ENCODE measurements around the gene SUSD1. TPM values are rescaled to one million over a fixed set of nuclear protein-coding genes. Genes with fewer than 3 reads are reported as not detected.

SUSD1 gene
- total RNA-seq, 1 donor: 14.5 TPM

- no peak overlapping the region for H3K4me3 ChIP-seq (ENCODE audit: insufficient read depth, low read length)
- H3K79me2 ChIP-seq (ENCODE audit: insufficient read depth, low read length): no peaks in the 10 kb centered on the region
- H2AFZ ChIP-seq (ENCODE audit: low read length): peak overlapping the region; percentile 29
- TF ChIP-seq CTCF (IDR thresholded peaks at IDR 0.05; ENCODE audit: extremely low read depth, low read depth, low read length): no peak
- no peaks in the 10 kb centered on the region for H4K20me1 ChIP-seq (ENCODE audit: insufficient read depth, low read length)
- peaks cover 7% of the 10 kb centered on the region for H3K4me1 ChIP-seq (ENCODE audit: insufficient read depth, low read length)
- no peak overlapping the region for H3K4me2 ChIP-seq (ENCODE audit: insufficient read depth, low read length)
- no peaks in the 10 kb centered on the region for H3K27me3 ChIP-seq (ENCODE audit: insufficient read depth, low read length)
- H3K36me3 ChIP-seq (ENCODE audit: insufficient read depth, low read length): no peaks in the 10 kb centered on the region
- no peak overlapping the region for H3K27ac ChIP-seq (ENCODE audit: low read depth, low read length)
- peak; percentile 44 for DNase-seq (ENCODE audit: insufficient read length, low spot score, missing footprints)
- H3K9me3 ChIP-seq (ENCODE audit: low read depth, low read length): no peaks in the 10 kb centered on the region
Observed at GRCh38 chr9:111999319-111999718, 175.8 kb downstream of the SUSD1 start.

GRCh38 chr9:111997831-111998230, 177.3 kb downstream of the SUSD1 start:
- DNase-seq (ENCODE audit: insufficient read length, low spot score, missing footprints): no peak
- H3K9me3 ChIP-seq (ENCODE audit: low read depth, low read length): no peaks in the 10 kb centered on the region
- no peak overlapping the region for H3K4me3 ChIP-seq (ENCODE audit: insufficient read depth, low read length)
- H3K4me1 ChIP-seq (ENCODE audit: insufficient read depth, low read length): peaks cover 7% of the 10 kb centered on the region
- H4K20me1 ChIP-seq (ENCODE audit: insufficient read depth, low read length): no peaks in the 10 kb centered on the region
- H3K27ac ChIP-seq (ENCODE audit: low read depth, low read length): no peak overlapping the region
- no peaks in the 10 kb centered on the region for H3K79me2 ChIP-seq (ENCODE audit: insufficient read depth, low read length)
- no peak for TF ChIP-seq CTCF (IDR thresholded peaks at IDR 0.05; ENCODE audit: extremely low read depth, low read depth, low read length)
- no peak overlapping the region for H2AFZ ChIP-seq (ENCODE audit: low read length)
- no peak overlapping the region for H3K4me2 ChIP-seq (ENCODE audit: insufficient read depth, low read length)
- no peaks in the 10 kb centered on the region for H3K36me3 ChIP-seq (ENCODE audit: insufficient read depth, low read length)
- no peaks in the 10 kb centered on the region for H3K27me3 ChIP-seq (ENCODE audit: insufficient read depth, low read length)

GRCh38 chr9:111994831-111995458, 180.2 kb downstream of the SUSD1 start:
- H3K27me3 ChIP-seq (ENCODE audit: insufficient read depth, low read length): no peaks in the 10 kb centered on the region
- H2AFZ ChIP-seq (ENCODE audit: low read length): peak overlapping the region; percentile 67
- H3K27ac ChIP-seq (ENCODE audit: low read depth, low read length): no peak overlapping the region
- DNase-seq (ENCODE audit: insufficient read length, low spot score, missing footprints): peak; percentile 38
- H3K79me2 ChIP-seq (ENCODE audit: insufficient read depth, low read length): no peaks in the 10 kb centered on the region
- H3K4me2 ChIP-seq (ENCODE audit: insufficient read depth, low read length): no peak overlapping the region
- no peak overlapping the region for H3K4me3 ChIP-seq (ENCODE audit: insufficient read depth, low read length)
- no peaks in the 10 kb centered on the region for H3K9me3 ChIP-seq (ENCODE audit: low read depth, low read length)
- H4K20me1 ChIP-seq (ENCODE audit: insufficient read depth, low read length): no peaks in the 10 kb centered on the region
- no peaks in the 10 kb centered on the region for H3K36me3 ChIP-seq (ENCODE audit: insufficient read depth, low read length)
- H3K4me1 ChIP-seq (ENCODE audit: insufficient read depth, low read length): peaks cover 8% of the 10 kb centered on the region
- TF ChIP-seq CTCF (IDR thresholded peaks at IDR 0.05; ENCODE audit: extremely low read depth, low read depth, low read length): no peak

GRCh38 chr9:111993319-111993718, 181.8 kb downstream of the SUSD1 start:
- no peak overlapping the region for H3K27ac ChIP-seq (ENCODE audit: low read depth, low read length)
- no peaks in the 10 kb centered on the region for H4K20me1 ChIP-seq (ENCODE audit: insufficient read depth, low read length)
- H3K4me2 ChIP-seq (ENCODE audit: insufficient read depth, low read length): no peak overlapping the region
- no peak overlapping the region for H2AFZ ChIP-seq (ENCODE audit: low read length)
- H3K36me3 ChIP-seq (ENCODE audit: insufficient read depth, low read length): no peaks in the 10 kb centered on the region
- no peaks in the 10 kb centered on the region for H3K27me3 ChIP-seq (ENCODE audit: insufficient read depth, low read length)
- no peaks in the 10 kb centered on the region for H3K9me3 ChIP-seq (ENCODE audit: low read depth, low read length)
- no peak for TF ChIP-seq CTCF (IDR thresholded peaks at IDR 0.05; ENCODE audit: extremely low read depth, low read depth, low read length)
- H3K4me3 ChIP-seq (ENCODE audit: insufficient read depth, low read length): no peak overlapping the region
- DNase-seq (ENCODE audit: insufficient read length, low spot score, missing footprints): no peak
- H3K79me2 ChIP-seq (ENCODE audit: insufficient read depth, low read length): no peaks in the 10 kb centered on the region
- peaks cover 8% of the 10 kb centered on the region for H3K4me1 ChIP-seq (ENCODE audit: insufficient read depth, low read length)

Data from osteoblast (primary cell).